Measurements from ENCODE around the gene ANKRD13D.

Gene ANKRD13D

DNA sequence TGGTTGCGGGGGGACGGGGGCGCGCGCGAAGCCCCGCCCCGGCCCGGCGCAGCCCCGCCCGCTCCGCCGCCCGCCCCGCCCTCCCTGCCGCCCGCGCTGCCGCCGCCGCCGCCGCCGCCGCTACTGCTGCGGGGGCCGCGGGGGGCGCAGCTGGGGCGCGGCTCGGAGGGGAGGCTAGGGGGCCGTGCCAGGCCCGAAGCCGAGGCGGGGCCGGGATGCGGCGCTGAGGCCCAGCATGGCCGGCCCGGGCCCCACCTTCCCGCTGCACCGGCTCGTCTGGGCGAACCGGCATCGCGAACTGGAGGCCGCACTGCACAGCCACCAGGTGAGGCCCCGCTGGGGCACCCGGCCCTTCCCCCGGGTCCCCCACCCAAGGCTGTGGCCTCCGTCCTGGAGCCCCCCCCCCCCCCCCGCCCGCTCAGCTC, at the start of gene ANKRD13D:
Gene ANKRD13D (plus strand): TSS at position 78 of the 425 bp plus-strand sequence. CDS start 158 bp downstream, at position 236.
- TF ChIP-seq, protein P1, sequence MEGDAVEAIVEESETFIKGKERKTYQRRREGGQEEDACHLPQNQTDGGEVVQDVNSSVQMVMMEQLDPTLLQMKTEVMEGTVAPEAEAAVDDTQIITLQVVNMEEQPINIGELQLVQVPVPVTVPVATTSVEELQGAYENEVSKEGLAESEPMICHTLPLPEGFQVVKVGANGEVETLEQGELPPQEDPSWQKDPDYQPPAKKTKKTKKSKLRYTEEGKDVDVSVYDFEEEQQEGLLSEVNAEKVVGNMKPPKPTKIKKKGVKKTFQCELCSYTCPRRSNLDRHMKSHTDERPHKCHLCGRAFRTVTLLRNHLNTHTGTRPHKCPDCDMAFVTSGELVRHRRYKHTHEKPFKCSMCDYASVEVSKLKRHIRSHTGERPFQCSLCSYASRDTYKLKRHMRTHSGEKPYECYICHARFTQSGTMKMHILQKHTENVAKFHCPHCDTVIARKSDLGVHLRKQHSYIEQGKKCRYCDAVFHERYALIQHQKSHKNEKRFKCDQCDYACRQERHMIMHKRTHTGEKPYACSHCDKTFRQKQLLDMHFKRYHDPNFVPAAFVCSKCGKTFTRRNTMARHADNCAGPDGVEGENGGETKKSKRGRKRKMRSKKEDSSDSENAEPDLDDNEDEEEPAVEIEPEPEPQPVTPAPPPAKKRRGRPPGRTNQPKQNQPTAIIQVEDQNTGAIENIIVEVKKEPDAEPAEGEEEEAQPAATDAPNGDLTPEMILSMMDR (IDR thresholded peaks at IDR 0.05; ENCODE audit: low read depth, low read length) = no peak
- no peak for DNase-seq (ENCODE audit: extremely low read depth, low read depth)

DNA sequence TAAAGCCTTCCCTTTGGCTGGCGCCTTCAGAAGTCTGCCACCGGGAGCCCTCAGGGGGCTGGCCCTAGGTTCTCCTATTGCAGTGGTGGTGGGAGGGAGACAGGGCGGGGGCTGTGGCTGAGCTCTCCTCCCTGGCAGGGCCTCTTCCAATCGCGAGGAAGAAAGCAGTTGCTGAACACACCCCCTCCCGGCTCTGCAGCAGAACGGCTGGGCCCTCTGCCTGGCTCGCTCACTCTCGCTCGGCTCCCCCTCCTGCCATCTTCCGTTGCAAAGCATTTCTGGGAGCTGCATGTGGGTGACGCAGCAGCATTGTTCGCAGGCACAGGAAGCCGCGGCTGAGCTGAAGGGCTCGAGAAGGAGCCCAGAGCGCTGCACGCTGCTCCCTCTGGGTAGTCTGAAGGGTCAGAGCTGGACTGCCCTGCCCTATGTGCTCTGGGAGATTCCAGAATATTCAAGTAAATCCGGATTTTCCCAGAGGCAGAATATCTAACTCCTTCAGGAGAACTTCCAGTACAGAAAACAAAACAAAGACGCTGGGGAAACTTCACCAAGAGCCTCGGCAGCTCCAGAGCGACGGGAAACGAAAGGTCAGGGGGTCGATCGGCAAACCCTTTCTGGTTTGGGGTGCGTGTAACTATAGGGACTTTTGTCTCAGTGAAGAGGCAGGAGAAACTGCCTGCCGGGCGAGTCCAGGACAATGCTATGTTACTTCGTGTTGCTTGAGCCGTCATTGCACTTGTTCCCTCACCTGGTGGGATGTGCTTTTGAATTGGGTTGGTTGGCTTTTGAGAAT, 49.1 kb upstream of the ANKRD13D start:
- TF ChIP-seq, protein P1 (IDR thresholded peaks at IDR 0.05; ENCODE audit: low read depth, low read length) = no peak; the same call in 1 of the 2 replicates
- DNase-seq (ENCODE audit: extremely low read depth, low read depth) = peak; percentile 97

DNA sequence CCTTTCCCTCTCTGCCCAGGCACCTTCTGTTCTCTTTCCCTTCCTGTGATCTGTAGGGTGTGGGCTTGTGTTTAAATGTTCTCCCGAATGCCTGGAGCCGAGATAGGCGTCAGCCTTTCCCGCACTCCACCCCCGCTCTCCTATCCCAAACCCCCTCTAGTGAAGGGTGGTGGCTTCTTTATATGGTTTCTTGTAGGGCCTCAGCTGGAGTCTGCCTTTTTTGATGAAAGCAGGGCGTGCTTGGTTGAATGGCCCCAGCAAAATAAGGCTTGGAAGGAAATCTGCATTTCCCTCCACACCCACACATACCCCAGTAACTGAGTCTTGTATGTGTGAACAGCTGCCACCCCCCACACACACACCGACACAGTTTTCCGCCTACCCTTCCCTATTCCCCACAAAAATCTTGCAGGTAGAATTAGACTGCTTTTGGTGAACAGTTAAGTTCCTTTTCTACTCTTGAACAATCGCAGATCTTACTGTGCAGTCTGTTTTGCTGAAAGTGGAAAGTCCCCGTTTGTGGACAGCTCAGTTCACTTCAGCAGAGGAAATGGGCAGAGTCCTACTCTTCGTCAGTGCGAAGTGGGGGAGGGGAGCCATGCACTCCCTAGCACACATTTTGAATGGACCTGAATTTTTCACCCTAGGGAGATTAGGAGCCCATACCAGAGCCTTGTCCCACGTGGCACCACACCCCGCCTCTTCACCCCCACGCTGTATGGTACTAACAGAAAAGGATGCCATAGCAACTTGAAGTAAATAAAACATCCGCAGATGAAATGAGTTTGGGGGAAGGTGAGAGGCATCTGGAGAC, 48.3 kb upstream of the ANKRD13D start:
- TF ChIP-seq, protein P1 (IDR thresholded peaks at IDR 0.05; ENCODE audit: low read depth, low read length) = no peak
- DNase-seq (ENCODE audit: extremely low read depth, low read depth) = peak; percentile 51

DNA sequence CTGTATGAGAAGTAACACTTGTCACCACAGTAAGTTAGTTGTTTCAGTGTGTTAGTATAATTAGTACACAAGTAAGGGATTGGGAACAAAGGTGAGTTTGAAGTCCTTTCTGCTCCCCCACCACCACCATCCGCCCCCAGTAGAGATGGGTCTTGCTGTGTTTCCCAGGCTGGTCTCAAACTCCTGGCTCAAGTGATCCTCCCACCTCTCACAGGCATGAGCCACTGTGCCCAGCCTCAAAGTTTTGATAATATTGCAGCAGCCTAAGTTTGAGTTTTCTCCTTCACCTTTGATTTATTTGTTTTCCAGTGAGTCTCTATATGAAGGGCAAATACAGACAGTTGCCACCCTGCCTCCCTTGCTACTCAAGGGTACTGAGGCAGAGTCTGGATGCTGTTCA, 46.6 kb upstream of the ANKRD13D start:
- TF ChIP-seq, protein P1 (IDR thresholded peaks at IDR 0.05; ENCODE audit: low read depth, low read length) = no peak
- no peak for DNase-seq (ENCODE audit: extremely low read depth, low read depth)

DNA sequence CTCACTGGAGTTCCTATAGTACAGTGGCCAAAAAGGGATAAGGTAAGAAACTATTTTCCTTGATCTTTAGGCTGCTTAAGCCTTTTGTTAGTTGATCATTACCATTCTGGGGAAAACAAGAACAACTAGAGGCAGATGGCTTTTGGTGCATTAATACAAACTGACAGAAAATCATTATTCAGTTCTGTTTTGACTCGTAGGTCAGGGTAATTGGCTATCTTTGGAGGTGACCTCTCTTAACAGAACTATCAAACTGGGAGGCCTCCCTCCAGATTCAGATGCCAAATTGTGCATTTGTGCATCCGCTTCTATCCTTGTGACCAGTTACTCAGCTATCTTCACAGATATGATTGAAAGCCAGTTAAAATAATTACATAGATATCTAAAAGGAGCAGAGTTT, 46.1 kb upstream of the ANKRD13D start:
- TF ChIP-seq, protein P1 (IDR thresholded peaks at IDR 0.05; ENCODE audit: low read depth, low read length) = no peak
- DNase-seq (ENCODE audit: extremely low read depth, low read depth) = no peak

DNA sequence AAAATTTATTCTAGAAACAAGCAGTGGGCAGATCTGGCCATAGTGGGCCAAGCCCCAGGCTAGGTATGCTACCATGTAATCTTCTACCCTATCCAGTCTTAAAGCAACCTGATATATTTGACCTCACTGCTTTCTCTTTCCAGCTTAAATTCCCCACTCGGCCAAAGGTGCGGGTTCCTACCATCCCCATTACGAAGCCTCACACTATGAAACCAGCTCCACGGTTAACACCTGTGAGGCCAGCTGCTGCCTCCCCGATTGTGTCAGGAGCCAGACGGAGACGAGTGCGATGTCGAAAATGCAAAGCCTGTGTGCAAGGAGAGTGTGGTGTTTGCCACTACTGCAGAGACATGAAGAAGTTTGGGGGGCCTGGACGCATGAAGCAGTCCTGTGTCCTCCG, 44.1 kb upstream of the ANKRD13D start:
- TF ChIP-seq, protein P1 (IDR thresholded peaks at IDR 0.05; ENCODE audit: low read depth, low read length) = no peak

More for the DNA sequence above, 44.1 kb upstream of the ANKRD13D start:
- DNase-seq (ENCODE audit: extremely low read depth, low read depth) = no peak

Measured in AG09319 (cell line).